ENCODE data around the gene C16orf74. TPM values are rescaled to one million over a fixed set of nuclear protein-coding genes. Genes with fewer than 3 reads are reported as not detected.

The C16orf74 gene
- total RNA-seq, 1 donor from 2014 or later, result 3.1 TPM

DNA sequence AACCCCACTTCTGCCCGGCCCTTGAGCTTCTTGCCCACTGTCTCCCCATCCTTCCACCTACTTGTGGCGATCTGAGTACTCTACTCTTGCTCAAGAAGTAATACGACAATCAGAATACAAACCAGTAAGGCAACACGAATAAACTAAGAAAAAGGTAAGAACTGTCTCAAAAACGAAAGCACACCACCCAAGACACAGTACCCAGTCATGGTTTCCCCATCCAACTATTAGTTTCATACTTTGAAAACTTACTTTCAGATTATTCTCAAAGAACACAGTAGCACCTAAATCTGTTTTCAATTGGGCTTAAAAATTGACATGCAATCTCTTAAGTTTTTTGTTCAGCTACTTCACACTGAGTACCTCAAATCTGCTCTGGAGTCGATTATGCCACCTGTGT lies 76.1 kb downstream of the C16orf74 start:
- no peak for DNase-seq (ENCODE audit: low spot score)

DNA sequence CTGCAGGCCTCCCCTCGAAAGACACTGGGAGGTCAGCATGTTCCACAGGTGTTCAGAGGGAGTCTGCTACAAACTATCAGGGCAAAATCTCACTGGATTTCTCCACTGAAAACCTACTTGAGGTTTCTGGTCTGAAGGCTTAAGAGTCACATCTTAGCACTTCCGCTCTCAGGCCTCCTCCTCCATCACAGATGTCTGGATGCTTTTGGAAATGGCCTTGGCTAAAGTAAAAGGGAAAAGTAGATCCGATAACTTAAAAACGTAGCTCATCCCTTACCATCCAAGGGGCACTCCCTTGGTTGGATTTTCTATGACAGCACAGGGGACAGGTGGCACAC lies 76.5 kb downstream of the C16orf74 start:
- no peak for DNase-seq (ENCODE audit: low spot score)

DNA sequence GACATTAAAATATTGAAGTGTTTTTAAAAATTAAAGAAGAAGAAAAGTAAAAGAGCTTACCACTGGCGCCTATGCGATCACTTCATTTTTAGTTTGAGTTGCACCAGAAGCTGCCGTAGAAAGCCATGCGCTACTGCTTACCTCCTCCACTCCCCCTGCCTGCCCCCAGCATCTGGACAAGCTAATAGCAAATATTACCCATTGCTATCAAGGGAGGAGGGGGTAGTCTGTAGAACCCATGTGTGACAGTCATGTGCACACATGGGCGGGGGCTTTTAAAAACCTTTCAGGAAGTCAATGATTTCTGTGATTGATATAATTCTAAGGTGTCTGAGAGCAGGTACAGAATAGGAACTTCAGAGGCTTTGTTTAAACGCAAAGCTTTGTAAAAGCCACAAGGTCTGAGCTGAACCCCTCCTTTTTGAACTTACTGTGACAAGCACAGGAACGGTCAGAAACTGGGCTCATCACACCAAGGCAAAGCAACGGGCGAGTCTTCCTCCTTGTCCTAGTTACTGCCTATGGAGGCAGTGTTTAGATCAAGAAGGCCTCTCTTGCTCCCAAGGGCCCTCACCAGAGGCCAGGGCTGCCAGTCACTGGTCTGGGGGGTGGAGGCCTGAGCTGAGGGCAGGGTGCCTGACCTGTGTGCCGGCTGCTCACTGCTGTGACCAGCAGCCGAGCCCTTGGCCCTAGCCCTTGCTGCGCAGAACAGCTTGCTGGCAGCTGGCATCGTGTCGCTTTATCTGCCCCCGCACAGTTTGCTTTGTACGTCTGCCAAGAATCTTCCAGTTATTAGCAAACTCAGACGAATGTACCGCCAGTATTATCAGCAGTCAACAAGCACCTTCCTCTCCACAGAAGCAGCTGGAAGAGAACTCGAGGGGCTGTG lies 77.1 kb downstream of the C16orf74 start:
- no peak for DNase-seq (ENCODE audit: low spot score)

DNA sequence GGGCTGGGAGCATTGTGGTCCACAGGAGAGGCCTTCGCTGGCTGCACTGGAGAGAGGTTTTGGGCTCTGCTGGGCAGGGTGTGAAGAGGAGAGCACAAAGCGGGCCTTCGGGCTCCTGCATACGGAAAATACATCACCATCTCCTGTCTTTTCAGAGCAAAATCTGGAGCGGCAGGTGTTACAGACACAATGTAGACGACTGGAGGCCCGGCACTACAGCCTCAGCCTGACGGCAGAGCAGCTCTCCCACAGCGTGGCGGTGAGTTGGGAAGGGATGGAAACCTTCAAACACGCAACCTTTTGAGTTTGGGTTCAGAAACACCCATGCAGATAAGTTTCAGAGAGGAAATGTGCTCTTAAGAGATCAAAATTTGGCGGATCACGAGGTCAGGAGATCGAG lies 80.1 kb downstream of the C16orf74 start:
- no peak for DNase-seq (ENCODE audit: low spot score)

DNA sequence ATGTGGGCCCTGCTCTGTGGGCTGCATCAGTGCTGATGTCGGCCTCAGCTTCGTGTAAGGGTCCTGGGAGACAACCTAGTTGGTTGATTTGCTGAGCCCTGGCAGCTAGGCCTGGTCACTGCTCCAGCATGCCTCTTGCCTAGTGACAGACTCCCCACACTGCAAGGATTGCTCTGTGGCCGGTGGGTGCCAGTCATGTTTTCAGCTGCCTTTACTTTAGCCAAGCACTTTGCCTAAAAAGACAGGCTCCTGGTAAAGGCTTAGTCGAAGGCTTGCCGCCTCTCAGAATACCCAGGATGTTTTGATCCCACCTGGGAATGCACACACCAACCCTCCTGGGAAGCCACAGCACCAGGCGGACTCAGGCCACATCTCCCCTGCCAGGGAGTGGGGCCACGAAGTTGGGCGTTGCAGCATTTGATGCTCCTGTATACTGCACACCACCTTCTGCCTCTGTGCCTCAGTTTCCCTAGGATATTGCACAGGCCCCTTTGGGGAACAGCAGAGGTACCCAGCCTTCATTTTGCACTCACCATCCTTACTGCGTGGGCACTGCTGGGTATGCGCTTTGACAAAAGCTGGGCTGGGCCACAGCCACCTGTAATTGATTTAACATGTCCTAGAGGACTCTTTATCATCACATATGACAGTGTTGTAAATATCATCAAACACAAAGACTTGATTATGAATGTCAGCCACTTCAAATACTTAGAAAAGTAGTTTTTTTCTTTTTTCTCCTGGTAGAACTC lies 82.0 kb downstream of the C16orf74 start:
- DNase-seq (ENCODE audit: low spot score), result no peak

DNA sequence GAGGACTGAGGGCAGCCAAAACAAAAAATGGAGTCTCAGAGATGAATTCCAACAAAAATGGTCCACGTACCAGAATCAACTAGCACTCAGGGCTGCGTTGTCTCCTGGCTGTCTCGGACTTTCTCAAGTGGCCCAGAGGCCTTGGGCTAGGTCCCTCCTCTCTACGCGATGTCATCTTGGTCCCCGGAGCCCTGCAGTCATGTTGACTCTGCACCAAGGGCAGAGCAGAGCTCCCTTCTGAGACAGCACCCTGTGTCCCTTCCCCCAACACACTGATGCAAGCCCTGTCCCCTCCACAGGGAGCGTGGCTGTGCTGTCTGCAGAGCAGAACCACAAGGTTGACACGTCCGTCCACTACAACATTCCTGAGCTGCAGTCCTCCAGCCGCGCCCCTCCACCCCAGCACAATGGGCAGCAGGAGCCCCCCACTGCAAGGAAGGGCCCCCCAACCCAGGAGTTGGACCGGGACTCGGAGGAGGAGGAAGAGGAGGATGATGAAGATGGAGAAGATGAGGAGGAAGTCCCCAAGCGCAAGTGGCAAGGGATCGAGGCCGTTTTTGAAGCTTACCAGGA lies 83.0 kb downstream of the C16orf74 start:
- no peak for DNase-seq (ENCODE audit: low spot score)

DNA sequence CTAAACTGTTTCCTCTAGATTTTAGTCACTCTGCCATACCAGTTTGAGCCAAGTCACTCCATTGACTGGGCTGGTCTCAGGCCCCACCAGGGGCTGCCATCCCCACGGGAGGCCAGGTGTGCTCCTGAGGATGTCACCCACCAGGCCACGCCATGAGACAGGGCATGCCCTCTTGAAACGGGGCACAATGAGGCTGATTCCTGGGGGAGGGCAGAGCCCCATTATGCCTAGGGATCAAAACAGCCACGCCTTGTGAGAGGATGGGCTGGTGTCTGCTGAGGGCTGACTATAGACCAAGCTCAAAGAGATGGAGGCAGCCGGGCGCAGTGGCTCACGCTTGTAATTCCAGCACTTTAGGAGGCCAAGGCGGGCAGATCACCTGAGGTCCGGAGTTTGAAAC lies 83.6 kb downstream of the C16orf74 start:
- DNase-seq (ENCODE audit: low spot score), result no peak

DNA sequence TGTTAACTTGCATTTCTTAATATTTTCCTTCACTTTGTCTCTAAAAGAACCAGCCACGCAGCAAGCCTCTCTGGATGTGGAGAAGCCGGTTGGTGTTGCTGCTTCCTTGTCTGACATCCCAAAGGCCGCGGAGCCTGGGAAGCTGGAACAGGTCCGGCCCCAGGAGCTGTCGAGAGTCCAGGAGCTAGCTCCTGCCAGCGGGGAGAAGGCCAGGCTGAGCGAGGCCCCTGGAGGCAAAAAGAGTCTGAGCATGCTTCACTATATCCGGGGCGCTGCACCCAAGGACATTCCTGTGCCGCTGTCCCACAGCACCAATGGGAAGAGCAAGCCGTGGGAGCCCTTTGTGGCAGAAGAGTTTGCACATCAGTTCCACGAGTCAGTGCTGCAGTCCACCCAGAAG lies 85.0 kb downstream of the C16orf74 start:
- DNase-seq (ENCODE audit: low spot score), result no peak

DNA sequence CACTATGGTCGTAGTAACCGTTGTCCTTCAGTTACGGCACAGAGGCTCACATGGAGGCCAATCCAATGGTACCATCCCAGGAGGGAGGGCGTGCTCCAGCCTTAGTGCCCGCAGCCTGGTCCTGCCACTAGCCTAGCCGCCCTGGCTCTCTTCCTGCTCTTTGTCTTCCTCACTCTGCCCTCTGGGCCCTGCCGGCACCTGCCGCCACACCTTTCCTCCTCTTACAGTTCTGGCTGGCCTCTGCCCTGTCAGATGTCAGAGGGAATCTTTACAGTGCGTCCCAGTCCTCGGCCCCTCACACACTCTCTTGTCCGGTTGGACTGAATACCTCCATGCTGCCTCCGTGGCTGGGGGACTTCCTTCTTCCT lies 85.5 kb downstream of the C16orf74 start:
- no peak for DNase-seq (ENCODE audit: low spot score)

DNA sequence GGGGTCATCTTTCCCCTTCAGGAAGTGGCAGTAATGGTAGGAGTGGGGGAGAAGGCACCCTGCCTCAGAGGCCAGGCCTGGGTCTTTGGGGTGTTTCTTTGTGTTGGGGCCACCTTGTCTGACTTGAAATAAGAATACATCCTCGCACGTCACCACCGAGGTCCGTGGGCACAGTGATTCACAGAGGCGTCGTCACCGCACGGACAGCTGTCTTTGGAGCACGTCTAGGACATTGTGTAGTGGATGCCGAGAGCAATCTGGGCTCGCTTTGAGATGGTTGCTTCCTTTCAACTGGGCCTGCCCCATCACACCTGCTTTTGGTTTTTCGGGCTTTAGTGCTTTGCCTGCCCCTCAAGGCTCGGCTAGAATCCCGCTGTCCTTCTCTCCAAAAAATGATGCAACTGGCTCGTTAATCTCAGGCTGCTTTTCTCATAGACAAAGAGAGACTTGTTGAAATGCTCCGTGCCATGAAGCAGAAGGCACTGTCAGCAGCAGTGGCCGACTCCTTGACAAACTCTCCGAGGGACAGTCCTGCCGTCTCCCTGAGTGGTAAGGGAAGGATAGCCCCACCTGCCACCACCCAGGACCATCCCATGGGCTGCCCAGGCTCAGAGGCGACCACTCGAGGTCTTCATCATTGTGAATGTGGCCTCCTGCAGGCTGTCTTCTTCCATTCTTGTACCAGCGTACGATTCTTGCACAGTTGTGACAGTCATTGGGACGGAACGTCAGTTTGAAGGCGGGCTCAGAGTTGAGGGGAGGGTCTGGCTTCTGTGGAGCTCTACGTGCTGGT lies 86.1 kb downstream of the C16orf74 start:
- no peak for DNase-seq (ENCODE audit: low spot score)

DNA sequence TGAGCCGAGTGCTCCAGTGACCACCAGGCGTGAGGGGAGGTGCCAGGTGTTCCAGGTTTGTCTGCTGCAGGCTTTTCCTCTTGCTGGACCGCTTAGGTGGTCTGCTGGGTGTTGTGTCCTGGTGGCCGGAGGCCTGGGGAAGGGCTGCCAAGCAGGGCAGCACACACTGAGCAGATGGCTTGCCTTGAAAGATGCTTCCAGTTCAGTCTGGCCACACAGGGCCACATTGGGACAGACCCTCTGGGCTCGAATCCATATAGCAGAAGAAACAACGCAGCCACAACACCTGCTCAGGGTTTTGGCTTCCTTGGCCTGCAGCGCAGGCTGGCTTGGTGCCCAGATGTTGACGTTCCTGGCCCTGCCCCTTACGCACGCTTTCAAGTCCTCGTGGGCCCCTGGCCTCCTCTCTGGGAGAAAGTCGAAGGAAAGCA lies 87.0 kb downstream of the C16orf74 start:
- no peak for DNase-seq (ENCODE audit: low spot score)

DNA sequence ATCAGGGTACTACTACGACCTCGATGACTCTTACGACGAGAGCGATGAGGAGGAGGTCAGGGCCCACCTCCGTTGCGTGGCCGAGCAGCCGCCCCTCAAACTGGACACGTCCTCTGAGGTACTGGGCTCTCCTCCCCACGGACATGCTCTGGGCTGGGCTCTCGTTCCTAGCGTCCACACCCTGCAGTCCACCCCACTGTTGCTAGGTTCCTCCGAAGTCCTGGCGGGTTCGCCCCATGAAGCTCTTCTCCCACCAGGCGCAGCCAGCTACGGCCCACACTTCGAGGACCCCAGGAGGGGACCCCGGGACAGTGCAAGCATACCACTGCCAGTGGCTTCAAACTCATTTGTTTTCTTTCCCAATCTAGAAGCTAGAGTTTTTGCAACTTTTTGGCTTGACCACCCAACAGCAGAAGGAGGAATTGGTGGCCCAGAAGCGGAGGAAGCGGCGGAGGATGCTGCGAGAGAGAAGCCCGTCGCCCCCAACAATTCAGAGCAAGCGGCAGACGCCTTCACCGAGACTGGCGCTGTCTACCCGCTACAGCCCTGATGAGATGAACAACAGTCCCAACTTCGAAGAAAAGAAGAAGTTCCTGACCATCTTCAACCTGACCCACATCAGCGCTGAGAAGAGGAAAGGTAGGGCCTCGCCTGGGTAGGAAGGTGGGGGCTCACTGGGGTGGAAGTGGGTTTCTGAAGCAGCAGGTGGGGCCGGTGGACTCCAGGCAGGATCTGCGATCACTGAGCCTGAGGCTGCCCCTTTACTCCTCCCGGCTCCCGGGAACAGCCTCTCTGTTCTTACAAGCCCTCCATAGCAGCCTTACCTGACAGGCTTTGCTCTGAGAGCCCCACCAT lies 87.7 kb downstream of the C16orf74 start:
- DNase-seq (ENCODE audit: low spot score), result no peak

DNA sequence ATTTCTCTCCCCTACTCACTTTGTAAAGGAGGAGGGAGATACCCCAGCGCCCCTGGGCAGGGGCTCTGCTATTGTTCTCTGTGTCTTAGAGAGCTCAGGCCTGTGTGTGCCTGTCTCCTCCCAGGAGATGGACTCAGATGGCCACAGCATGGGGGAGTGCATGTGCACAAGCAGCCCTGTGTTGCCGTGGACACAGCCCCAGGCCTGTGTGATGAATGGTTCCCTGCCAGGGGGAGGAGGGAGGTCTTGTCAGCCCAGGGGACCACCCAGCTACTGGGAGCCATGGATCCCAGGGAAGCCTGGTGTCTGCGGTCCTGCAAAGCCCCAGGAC lies 88.4 kb downstream of the C16orf74 start:
- no peak for DNase-seq (ENCODE audit: low spot score)

DNA sequence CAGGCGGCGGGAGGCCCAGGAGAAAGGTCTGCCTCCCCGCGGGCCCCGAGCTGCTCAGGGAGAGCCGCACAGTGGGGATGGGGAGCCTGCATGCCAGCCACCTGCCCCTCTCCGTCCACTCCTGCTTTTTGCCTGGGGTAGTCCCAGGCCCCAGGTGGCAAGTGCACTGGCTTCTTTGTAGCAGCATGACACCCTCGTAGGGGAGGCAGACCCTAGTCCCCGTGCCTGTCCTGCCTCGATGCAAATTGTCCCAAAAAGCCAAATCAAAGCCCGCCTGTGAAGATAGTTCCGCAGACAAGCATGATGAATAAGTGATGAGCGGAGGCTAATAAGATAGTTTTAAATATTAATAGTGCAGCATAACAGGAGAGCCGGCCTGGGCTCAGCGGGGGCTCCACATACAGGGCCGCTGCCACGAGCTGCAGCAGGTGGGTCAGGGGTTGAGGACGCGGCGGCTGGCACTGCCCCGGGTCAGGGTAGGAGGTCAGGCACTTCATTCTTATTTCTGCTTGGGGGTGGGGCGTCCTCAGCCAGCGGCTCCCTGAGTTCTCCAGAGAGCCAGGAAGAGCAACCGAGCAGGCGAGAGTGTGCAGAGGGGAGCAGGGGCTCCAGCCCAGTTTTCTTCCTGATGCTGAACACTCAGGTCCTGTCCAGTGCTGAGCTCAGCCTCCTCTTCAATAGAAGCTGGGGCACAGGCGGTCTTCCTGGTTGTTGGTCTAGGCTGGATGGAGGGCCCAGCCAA lies 89.0 kb downstream of the C16orf74 start:
- no peak for DNase-seq (ENCODE audit: low spot score)

DNA sequence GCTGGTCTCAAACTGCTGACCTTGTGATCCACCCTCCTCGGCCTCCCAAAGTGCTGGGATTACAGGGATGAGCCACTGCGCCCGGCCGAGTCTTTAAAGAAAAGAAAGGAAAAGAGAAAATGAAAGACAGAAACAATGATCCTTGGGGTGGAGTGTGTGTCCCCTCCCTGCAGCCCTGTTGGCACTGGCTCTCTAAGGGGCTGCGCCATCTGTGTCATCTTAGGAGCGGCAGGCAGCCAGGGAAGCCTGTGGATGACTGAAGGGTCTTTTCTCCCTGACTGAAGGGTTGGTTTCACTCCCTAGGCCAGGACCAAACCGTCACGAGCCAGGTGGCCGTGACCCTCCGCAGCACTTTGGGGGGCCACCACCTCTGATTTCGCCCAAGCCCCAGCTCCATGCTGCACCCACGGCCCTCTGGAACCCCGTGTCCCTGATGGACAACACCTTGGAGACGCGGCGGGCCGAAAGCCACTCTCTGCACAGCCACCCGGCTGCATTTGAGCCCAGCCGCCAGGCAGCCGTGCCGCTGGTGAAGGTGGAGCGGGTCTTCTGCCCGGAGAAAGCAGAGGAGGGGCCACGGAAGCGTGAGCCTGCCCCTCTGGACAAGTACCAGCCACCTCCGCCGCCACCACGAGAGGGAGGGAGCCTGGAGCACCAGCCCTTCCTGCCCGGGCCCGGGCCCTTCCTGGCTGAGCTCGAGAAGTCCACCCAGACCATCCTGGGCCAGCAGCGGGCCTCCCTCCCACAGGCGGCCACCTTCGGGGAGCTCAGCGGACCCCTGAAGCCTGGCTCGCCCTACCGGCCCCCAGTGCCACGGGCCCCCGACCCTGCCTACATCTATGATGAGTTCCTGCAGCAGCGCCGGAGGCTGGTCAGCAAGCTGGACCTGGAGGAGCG lies 89.8 kb downstream of the C16orf74 start:
- DNase-seq (ENCODE audit: low spot score), result no peak

DNA sequence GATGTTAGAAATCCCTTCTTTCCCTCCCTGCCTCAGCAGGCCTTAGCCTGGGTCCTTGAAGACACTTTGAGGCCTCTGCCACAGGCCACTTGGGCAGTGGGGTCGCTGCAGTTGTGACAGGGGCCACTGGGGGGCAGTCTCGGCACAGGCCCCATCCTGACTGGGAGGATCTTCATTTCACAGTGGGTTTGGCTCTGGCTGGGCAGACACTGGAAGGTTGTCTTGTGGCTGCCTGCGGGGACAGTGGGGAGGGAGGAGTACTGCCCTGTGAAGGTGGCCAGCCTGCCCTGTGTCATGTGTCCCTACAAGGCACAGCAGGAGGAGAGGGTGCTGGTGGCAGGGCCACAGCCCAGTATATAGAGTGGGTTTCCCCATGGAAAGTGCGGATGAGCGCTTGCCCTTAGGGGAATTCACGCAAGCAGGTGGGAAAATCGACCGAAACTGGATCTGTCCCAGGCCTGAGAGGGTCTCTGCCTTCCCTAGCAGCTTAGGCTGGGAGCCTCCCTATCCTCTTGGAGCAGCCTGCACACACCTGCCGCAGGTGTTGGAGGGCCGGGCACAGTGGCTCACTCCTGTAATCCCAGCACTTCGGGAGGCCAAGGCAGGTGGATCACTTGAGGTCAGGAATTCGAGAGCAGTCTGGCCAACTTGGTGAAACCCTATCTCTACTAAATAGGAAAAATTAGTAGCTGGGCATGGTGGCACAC lies 90.9 kb downstream of the C16orf74 start:
- DNase-seq (ENCODE audit: low spot score), result no peak

DNA sequence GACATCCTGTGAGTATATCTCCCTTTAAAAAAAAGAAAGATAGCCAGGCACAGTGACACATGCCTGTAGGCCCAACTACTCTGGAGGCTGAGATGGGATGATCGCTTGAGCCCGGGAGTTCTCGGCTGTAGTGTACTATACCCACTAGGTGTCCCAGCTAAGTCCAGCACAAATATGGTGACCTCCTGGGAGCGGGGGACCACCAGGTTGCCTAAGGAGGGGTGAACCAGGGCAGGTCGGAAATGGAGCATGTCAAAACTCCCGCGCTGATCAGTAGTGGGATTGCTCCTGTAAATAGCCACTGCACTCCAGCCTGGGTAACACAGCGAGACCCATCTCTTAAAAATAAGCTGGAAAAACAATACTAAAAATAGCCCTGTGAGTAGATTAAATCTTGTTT lies 91.6 kb downstream of the C16orf74 start:
- DNase-seq (ENCODE audit: low spot score), result no peak

All from mesenteric fat pad (tissue), 1 donor.